Cardiac muscle cell (in vitro differentiated cells and primary cell): ENCODE results near the gene NCKIPSD. TPM values are rescaled to one million over a fixed set of nuclear protein-coding genes. Genes with fewer than 3 reads are reported as not detected.

Experiments used
- DNase-seq, 2 donors: peaks; one replicate each; pipeline versions ENCODE4 v3.0.0 to v3.0.0-alpha.2; 2010 to 2017; ENCODE audit warnings: low read depth in 1 of 2, low spot score in 1 of 2
- H3K27ac ChIP-seq: fragments of 200-600 bp; sonication (generic); 2 replicates; pipeline ENCODE4 v1.5.1; 2016
- H3K27me3 ChIP-seq: fragments of 200-600 bp; sonication (generic); 2 replicates; pipeline ENCODE4 v1.6.0; 2016; ENCODE audit warnings: control low read depth
- H3K36me3 ChIP-seq: fragments of 200-600 bp; sonication (generic); 2 replicates; pipeline ENCODE4 v1.5.1; 2016; ENCODE audit warnings: control low read depth
- H3K4me1 ChIP-seq: fragments of 200-600 bp; sonication (generic); 2 replicates; pipeline ENCODE4 v1.8.1; 2017; ENCODE audit warnings: low read depth, mild to moderate bottlenecking, mixed run types
- H3K4me3 ChIP-seq: fragments of 200-600 bp; sonication (generic); 2 replicates; pipeline ENCODE4 v1.5.1; 2016; ENCODE audit warnings: mild to moderate bottlenecking
- H3K9me3 ChIP-seq: fragments of 200-600 bp; sonication (generic); 2 replicates; pipeline ENCODE4 v1.5.1; 2017; ENCODE audit warnings: low read depth, mild to moderate bottlenecking, control low read depth
- polyA plus RNA-seq: library from polyadenylated mRNA; unstranded; fragments of >200 nt; fragmentation: Nextera tagmentation; extraction: Ambion mirVana; gene quantifications from 2 replicates; pipeline ENCODE4 v1.2.1, GENCODE V29; 2016
- total RNA-seq: library from RNA; depleted of rRNA; stranded (reverse); fragments of >200 nt; gene quantifications from 2 replicates; pipeline ENCODE4 v1.2.3, GENCODE V29; 2016
- TF ChIP-seq, protein P1 (sequence below): IDR thresholded peaks from 2 replicates; pipeline ENCODE4 v1.5.1; 2012; ENCODE audit warnings: low read depth, mild to moderate bottlenecking, low read length

The NCKIPSD gene
- total and polyA plus RNA-seq, 2 experiments from 2014 or later = 51.7 to 68.7 TPM

- Histone ChIP-seq H3K36me3 (no peaks in the 10 kb centered on the region), H3K27ac (no peak overlapping the region), H3K9me3 (no peaks in the 10 kb centered on the region), H3K4me1 (no peaks in the 10 kb centered on the region), H3K4me3 (no peak overlapping the region), H3K27me3 (no peaks in the 10 kb centered on the region)
- TF ChIP-seq, protein P1, sequence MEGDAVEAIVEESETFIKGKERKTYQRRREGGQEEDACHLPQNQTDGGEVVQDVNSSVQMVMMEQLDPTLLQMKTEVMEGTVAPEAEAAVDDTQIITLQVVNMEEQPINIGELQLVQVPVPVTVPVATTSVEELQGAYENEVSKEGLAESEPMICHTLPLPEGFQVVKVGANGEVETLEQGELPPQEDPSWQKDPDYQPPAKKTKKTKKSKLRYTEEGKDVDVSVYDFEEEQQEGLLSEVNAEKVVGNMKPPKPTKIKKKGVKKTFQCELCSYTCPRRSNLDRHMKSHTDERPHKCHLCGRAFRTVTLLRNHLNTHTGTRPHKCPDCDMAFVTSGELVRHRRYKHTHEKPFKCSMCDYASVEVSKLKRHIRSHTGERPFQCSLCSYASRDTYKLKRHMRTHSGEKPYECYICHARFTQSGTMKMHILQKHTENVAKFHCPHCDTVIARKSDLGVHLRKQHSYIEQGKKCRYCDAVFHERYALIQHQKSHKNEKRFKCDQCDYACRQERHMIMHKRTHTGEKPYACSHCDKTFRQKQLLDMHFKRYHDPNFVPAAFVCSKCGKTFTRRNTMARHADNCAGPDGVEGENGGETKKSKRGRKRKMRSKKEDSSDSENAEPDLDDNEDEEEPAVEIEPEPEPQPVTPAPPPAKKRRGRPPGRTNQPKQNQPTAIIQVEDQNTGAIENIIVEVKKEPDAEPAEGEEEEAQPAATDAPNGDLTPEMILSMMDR = no peak
- no peak for DNase-seq
These were observed 30.7 kb downstream of the NCKIPSD start for GRCh38 chr3:48655063-48655462.

DNA sequence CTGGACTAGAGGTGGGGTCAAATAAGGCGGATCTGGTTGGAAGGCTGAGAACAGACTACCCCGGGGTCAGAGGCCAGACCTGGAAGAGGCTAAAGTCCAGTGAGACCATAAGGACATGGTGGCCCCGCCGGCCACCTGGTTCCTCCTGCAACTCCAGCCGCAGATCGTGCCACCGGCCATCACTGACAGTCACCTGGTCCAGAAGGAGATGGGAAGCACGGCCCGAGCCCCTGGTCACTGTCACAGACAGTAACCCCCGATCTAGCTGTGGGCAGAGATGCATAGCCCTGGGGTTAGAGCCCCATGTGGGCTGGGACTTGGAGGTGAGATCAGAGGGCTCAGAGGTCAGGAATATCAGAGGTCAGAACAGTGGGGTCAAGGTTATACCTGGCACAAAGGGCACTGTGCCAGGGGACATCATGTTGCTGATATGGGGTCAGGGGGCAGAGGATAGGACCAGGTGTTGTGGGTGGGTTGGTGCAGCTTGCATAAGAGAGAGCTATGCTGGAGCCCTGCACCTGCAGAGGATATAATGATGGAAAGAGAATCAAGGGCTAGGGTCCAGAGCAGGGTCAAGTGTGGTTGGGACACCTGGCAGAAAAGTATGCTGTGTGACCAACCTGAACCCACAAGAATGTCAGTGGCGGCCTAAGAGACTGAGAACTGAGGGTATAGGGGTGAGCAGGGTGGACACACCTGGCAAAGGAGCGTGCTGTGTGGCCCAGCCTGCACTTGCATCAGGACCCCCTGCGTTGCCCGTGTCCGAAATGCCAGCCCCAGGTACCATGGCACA lies 32.6 kb downstream of the NCKIPSD start:
- Histone ChIP-seq H3K27me3 (no peaks in the 10 kb centered on the region), H3K4me3 (no peak overlapping the region), H3K27ac (no peak overlapping the region), H3K36me3 (no peaks in the 10 kb centered on the region), H3K4me1 (no peaks in the 10 kb centered on the region), H3K9me3 (no peaks in the 10 kb centered on the region)
- no peak for DNase-seq
- TF ChIP-seq, protein P1 = no peak

DNA sequence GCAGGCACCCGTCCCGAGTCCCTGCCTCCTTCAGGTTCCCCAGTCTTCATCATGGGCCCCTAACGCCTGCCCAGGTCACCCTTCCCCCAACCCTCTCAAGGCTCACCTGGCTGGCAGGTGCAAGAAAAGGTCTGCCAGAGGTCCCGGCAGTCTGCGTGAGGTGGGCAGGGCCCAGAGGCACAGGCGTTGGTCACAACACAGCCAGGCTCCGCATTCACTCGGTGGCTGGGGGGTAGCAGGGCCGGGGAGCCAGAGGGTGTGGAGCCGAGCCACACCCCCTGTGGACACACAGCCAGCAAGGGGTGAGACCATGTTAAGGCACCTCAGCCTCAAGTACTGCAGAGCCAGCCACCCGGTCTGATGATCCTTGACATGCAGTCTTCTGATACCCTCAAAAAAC lies 33.9 kb downstream of the NCKIPSD start:
- Histone ChIP-seq H3K36me3 (no peaks in the 10 kb centered on the region), H3K27ac (no peak overlapping the region), H3K4me1 (no peaks in the 10 kb centered on the region), H3K27me3 (no peaks in the 10 kb centered on the region), H3K4me3 (no peak overlapping the region), H3K9me3 (no peaks in the 10 kb centered on the region)
- TF ChIP-seq, protein P1 = no peak
- no peak for DNase-seq

- TF ChIP-seq, protein P1 = no peak
These were observed 35.0 kb downstream of the NCKIPSD start for GRCh38 chr3:48650723-48651122.

DNA sequence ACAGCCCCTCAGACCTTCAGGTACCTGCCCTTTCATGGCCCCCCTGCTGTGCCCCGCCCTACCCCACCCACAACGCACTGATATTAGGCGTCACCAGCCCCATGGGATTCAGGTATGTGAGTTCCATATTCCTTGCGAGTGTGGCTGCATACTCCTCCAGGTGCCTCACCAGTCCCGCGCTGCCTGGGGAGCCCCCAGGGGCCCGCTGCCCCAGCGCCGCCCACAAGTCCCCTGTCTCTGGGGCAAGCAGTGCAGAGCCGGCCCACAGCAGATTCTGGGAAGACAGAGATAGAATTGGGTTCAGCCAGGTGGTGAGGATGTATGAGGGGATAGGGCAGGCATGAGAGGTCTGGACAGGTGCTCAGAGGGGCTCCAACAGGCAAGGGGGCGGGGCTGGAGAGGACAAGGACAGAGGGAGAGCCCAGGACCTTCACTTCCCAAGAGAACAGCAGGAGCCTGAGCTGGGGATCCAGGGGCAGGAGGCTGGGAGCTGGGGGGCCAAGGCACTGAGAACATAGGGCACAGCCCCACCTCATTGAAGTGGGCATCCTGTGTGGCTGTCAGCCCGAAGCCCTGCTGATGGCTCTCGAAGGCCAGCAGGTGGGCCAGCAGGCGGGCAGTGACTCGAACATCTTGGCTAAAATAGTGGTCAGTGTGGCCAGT lies 37.4 kb downstream of the NCKIPSD start:
- H3K27ac ChIP-seq = no peak overlapping the region
- H3K36me3 ChIP-seq = no peaks in the 10 kb centered on the region

More at GRCh38 chr3:48650723-48651122, 35.0 kb downstream of the NCKIPSD start:
- Histone ChIP-seq H3K4me3 (no peak overlapping the region), H3K4me1 (no peaks in the 10 kb centered on the region), H3K27me3 (no peaks in the 10 kb centered on the region), H3K27ac (no peak overlapping the region), H3K9me3 (no peaks in the 10 kb centered on the region), H3K36me3 (no peaks in the 10 kb centered on the region)
- no peak for DNase-seq

More for the DNA sequence above, 37.4 kb downstream of the NCKIPSD start:
- no peak overlapping the region for H3K4me3 ChIP-seq
- no peaks in the 10 kb centered on the region for H3K27me3 ChIP-seq
- H3K4me1 ChIP-seq = no peaks in the 10 kb centered on the region
- TF ChIP-seq, protein P1 = no peak
- no peaks in the 10 kb centered on the region for H3K9me3 ChIP-seq
- no peak for DNase-seq
